IMR-90 (cell line): ENCODE results near the gene SBF2. TPM values are rescaled to one million over a fixed set of nuclear protein-coding genes. Genes with fewer than 3 reads are reported as not detected.

Source experiments
- ATAC-seq: fragments of 200-7000 bp; cut with Tn5 transposase; 2 replicates; pipeline ENCODE4 v1.9.1; 2020; ENCODE audit warnings: low read depth, mild to moderate bottlenecking, moderate library complexity
- BruUV-seq: library from RNA; stranded (reverse); fragments of 400-500 nt; replicated peaks from 2 replicates; lab custom pipeline; 2021; lab: Mats Ljungman, UMichigan
- CTCF ChIA-PET: fragments of 300-600 bp; formaldehyde crosslinking; extraction: SDS; loops from one replicate; lab custom pipeline; 2021; ENCODE audit warnings: antibody characterized with exemption; lab: Yijun Ruan, JAX
- POLR2A ChIA-PET: fragments of 300-600 bp; sonication (Branson Sonifier 250); formaldehyde crosslinking; loops from one replicate; lab custom pipeline; 2022; ENCODE audit warnings: antibody characterized with exemption; ENCODE audit not compliant: unreplicated experiment; lab: Charles Lee
- DNase-seq: peaks from one replicate; pipeline ENCODE4 v3.0.0; 2013
- H2AFZ ChIP-seq: replicated peaks from 2 replicates; pipeline ENCODE3; 2013; ENCODE audit warnings: low read length, mild to moderate bottlenecking; ENCODE audit not compliant: poor library complexity
- H2AK5ac ChIP-seq: 2 replicates; pipeline ENCODE4 v1.6.1; 2013; ENCODE audit warnings: low read depth, low read length, inconsistent platforms
- H2AK9ac ChIP-seq: replicated peaks from 2 replicates; pipeline ENCODE3; 2013; ENCODE audit warnings: mild to moderate bottlenecking, low read depth, low read length, moderate library complexity; ENCODE audit not compliant: poor library complexity
- H2BK120ac ChIP-seq: 2 replicates; pipeline ENCODE4 v1.6.1; 2013; ENCODE audit warnings: low read depth, low read length, inconsistent platforms
- H2BK15ac ChIP-seq: 3 replicates; pipeline ENCODE4 v1.6.1; 2013; ENCODE audit warnings: low read depth, low read length, inconsistent platforms
- H2BK20ac ChIP-seq: 2 replicates; pipeline ENCODE4 v1.6.1; 2013; ENCODE audit warnings: low read depth, mild to moderate bottlenecking, inconsistent platforms, low read length, moderate library complexity
- H2BK5ac ChIP-seq: 2 replicates; pipeline ENCODE4 v1.6.1; 2013; ENCODE audit warnings: mild to moderate bottlenecking, low read depth, low read length, inconsistent platforms; ENCODE audit not compliant: poor library complexity, severe bottlenecking
- H3K14ac ChIP-seq: replicated peaks from 2 replicates; pipeline ENCODE4 v1.6.1; 2013; ENCODE audit warnings: low read depth, low read length, inconsistent platforms
- H3K18ac ChIP-seq: 2 replicates; pipeline ENCODE4 v1.6.1; 2013; ENCODE audit warnings: low read depth, low read length, control low read depth
- H3K23ac ChIP-seq: 2 replicates; pipeline ENCODE4 v1.6.1; 2013; ENCODE audit warnings: low read depth, low read length, inconsistent platforms
- H3K27ac ChIP-seq: 2 replicates; pipeline ENCODE4 v1.5.1; 2013; ENCODE audit warnings: mild to moderate bottlenecking, control low read depth, low read length; ENCODE audit not compliant: insufficient read depth
- H3K27me3 ChIP-seq: 2 replicates; pipeline ENCODE4 v1.6.1; 2013; ENCODE audit warnings: low read length; ENCODE audit not compliant: control insufficient read depth, insufficient read depth
- H3K36me3 ChIP-seq: 2 replicates; pipeline ENCODE4 v1.6.1; 2013; ENCODE audit warnings: low read length, mixed read lengths; ENCODE audit not compliant: control insufficient read depth, insufficient read depth
- H3K4ac ChIP-seq: 2 replicates; pipeline ENCODE4 v1.6.1; 2013; ENCODE audit warnings: low read depth, low read length, inconsistent platforms
- H3K4me1 ChIP-seq: 2 replicates; pipeline ENCODE4 v1.6.1; 2013; ENCODE audit warnings: low read length, mixed read lengths; ENCODE audit not compliant: control insufficient read depth, insufficient read depth
- H3K4me2 ChIP-seq: 2 replicates; pipeline ENCODE4 v1.6.1; 2013; ENCODE audit warnings: low read depth, mild to moderate bottlenecking, control low read depth, low read length, moderate library complexity
- H3K4me3 ChIP-seq: 2 replicates; pipeline ENCODE4 v1.5.1; 2013; ENCODE audit warnings: low read depth, mild to moderate bottlenecking, control low read depth, low read length, moderate library complexity; ENCODE audit not compliant: insufficient read depth
- H3K56ac ChIP-seq: 2 replicates; pipeline ENCODE4 v1.6.1; 2013; ENCODE audit warnings: low read length, inconsistent platforms; ENCODE audit not compliant: insufficient read depth; ENCODE audit errors: extremely low read depth
- H3K79me1 ChIP-seq, 2 experiments: 2 replicates each; pipeline ENCODE4 v1.6.1; 2013; ENCODE audit warnings: low read length in 2 of 2, inconsistent platforms in 1 of 2, low read depth in 1 of 2
- H3K9ac ChIP-seq: 2 replicates; pipeline ENCODE4 v1.6.1; 2013; ENCODE audit warnings: low read depth, low read length, control low read depth
- H3K9me1 ChIP-seq: 2 replicates; pipeline ENCODE4 v1.6.1; 2013; ENCODE audit warnings: low read length, inconsistent platforms; ENCODE audit not compliant: insufficient read depth
- H3K9me3 ChIP-seq: 2 replicates; pipeline ENCODE4 v1.6.1; 2013; ENCODE audit warnings: low read length; ENCODE audit not compliant: control insufficient read depth, insufficient read depth
- H4K20me1 ChIP-seq: 2 replicates; pipeline ENCODE4 v1.6.1; 2013; ENCODE audit warnings: low read length, inconsistent platforms; ENCODE audit not compliant: insufficient read depth
- H4K5ac ChIP-seq: 2 replicates; pipeline ENCODE4 v1.6.1; 2013; ENCODE audit warnings: mild to moderate bottlenecking, low read depth, low read length, control low read depth
- H4K8ac ChIP-seq, 2 experiments: 2 replicates each; pipeline ENCODE4 v1.6.1; 2013; ENCODE audit warnings: low read depth in 2 of 2, low read length in 2 of 2, control low read depth in 1 of 2, inconsistent platforms in 1 of 2
- H4K91ac ChIP-seq: 2 replicates; pipeline ENCODE4 v1.6.1; 2013; ENCODE audit warnings: low read depth, low read length, inconsistent platforms; ENCODE audit not compliant: insufficient read depth
- CHD1 ChIP-seq: IDR thresholded peaks from 2 replicates; pipeline ENCODE4 v1.6.1; 2012; ENCODE audit warnings: low read depth, low read length, improper control_type of control experiment
- ELK1 ChIP-seq: fragments of 150-350 bp; IDR thresholded peaks from 2 replicates; pipeline ENCODE4 v1.6.1; 2016; ENCODE audit warnings: low read depth, mild to moderate bottlenecking, low read length, moderate library complexity, borderline replicate concordance
- FOS ChIP-seq: fragments of 150-350 bp; IDR thresholded peaks from 2 replicates; pipeline ENCODE4 v1.6.1; 2016; ENCODE audit warnings: low read depth, low read length
- MAFK ChIP-seq: IDR thresholded peaks from 2 replicates; pipeline ENCODE4 v1.6.1; 2012; ENCODE audit warnings: low read depth, low read length, improper control_type of control experiment
- MXI1 ChIP-seq: IDR thresholded peaks from 2 replicates; pipeline ENCODE4 v1.6.1; 2012; ENCODE audit warnings: low read depth, mild to moderate bottlenecking, low read length, moderate library complexity, borderline replicate concordance
- POLR2A ChIP-seq: IDR thresholded peaks from 2 replicates; pipeline ENCODE4 v1.6.1; 2012; ENCODE audit warnings: mild to moderate bottlenecking, low read depth, low read length
- RAD21 ChIP-seq: IDR thresholded peaks from 2 replicates; pipeline ENCODE4 v1.6.1; 2012; ENCODE audit warnings: low read length, improper control_type of control experiment
- RCOR1 ChIP-seq: IDR thresholded peaks from 2 replicates; pipeline ENCODE4 v1.6.1; 2012; ENCODE audit warnings: mild to moderate bottlenecking, low read length, improper control_type of control experiment; ENCODE audit not compliant: insufficient replicate concordance
- SMC3 ChIP-seq: fragments of 150-350 bp; IDR thresholded peaks from 2 replicates; pipeline ENCODE4 v1.6.1; 2016; ENCODE audit warnings: low read depth, mild to moderate bottlenecking, antibody characterized with exemption, low read length, moderate library complexity
- WGBS, 2 experiments: methylation state at CpG; one replicate each; pipeline versions ENCODE4 v1.1.5 to v1.1.7; 2013; ENCODE audit warnings: missing lambda C conversion rate in 2 of 2; ENCODE audit not compliant: insufficient read length in 1 of 2; ENCODE audit errors: extremely low coverage in 2 of 2; 5-methylcytosine and 5-hydroxymethylcytosine counted together
- dilution Hi-C: fragments of 300-500 bp; cut with HindIII; formaldehyde crosslinking; loops from one replicate; pipeline ENCODE4 v1.14.3; 2018; ENCODE audit warnings: low sequenced_read_pairs; ENCODE audit not compliant: unreplicated experiment
- in situ Hi-C: fragments of 300-500 bp; cut with MboI; formaldehyde crosslinking; loops from 3 replicates; pipeline ENCODE4 v1.14.3; 2019; ENCODE audit warnings: low sequenced_read_pairs, inconsistent platforms, mixed read lengths
- intact Hi-C: fragments of 100-400 bp; cut with micrococcal nuclease; formaldehyde crosslinking; loops from 2 replicates; pipeline ENCODE4 v1.10.0; 2022
- polyA plus RNA-seq, 3 experiments: library from polyadenylated mRNA; depleted of rRNA; stranded (reverse); fragments of >200 nt; gene quantifications; 2 replicates each; pipeline ENCODE4 v1.2.3, GENCODE V29; 2012; ENCODE audit warnings: low replicate concordance in 1 of 3
- total RNA-seq: library from RNA; depleted of rRNA; stranded (reverse); fragments of >200 nt; gene quantifications from 2 replicates; pipeline ENCODE4 v1.2.3, GENCODE V29; 2012

Gene SBF2
- total and polyA plus RNA-seq, 2 of the 4 experiments (the other 2 are of a cell fraction), result 23.8 to 51.8 TPM

- no peaks in the 10 kb centered on the region for H3K9me3 ChIP-seq
- H2AK9ac ChIP-seq, result no peak overlapping the region
- peak overlapping the region; percentile 82; the same call in 1 of the 2 replicates for H3K18ac ChIP-seq
- H3K4me1 ChIP-seq, result peaks cover 12% of the 10 kb centered on the region; the same call in 1 of the 2 replicates
- in situ Hi-C loops, result no loop called here
- no CpG with 5 or more reads among the region's 5 CpGs for WGBS, 2 experiments
- no peak overlapping the region for H3K4me3 ChIP-seq
- H4K91ac ChIP-seq, result peak overlapping the region; percentile 78; the same call in 1 of the 2 replicates
- BruUV-seq, result no TSS peak
- H4K5ac ChIP-seq, result peak overlapping the region; percentile 50; the same call in 1 of the 2 replicates
- peak overlapping the region; percentile 56 for H2BK120ac ChIP-seq
- peak overlapping the region; percentile 52; the same call in 1 of the 2 replicates for H3K4ac ChIP-seq
- no peaks in the 10 kb centered on the region for H4K20me1 ChIP-seq
- peak overlapping the region; percentile 28 to 93; a peak in 2 of 4 replicates for H4K8ac ChIP-seq
- H3K36me3 ChIP-seq, result no peaks in the 10 kb centered on the region
- ATAC-seq (no peak), DNase-seq (no peak)
- H3K27me3 ChIP-seq, result no peaks in the 10 kb centered on the region
- peak overlapping the region; percentile 32 for H3K27ac ChIP-seq
- peak overlapping the region; percentile 25; the same call in 1 of the 2 replicates for H3K4me2 ChIP-seq
- TF ChIP-seq RCOR1 (no peak), CHD1 (no peak), MAFK (no peak), RAD21 (no peak), SMC3 (no peak), ELK1 (no peak), MXI1 (no peak), FOS (no peak), POLR2A (no peak)
- ChIA-PET CTCF (interaction anchor here (0.7 kb wide), 1 partner anchor 136 kb away, joined by 3 read pairs; no protein-coding TSS in a partner anchor), POLR2A (no interaction called here)
- peak overlapping the region; percentile 74 for H2AK5ac ChIP-seq
- intact Hi-C loops, result no loop called here
- dilution Hi-C loops, result no loop called here
- H2AFZ ChIP-seq, result no peak overlapping the region
- H2BK20ac ChIP-seq, result peak overlapping the region; percentile 77
- H3K23ac ChIP-seq, result peak overlapping the region; percentile 66
- peaks cover 7% of the 10 kb centered on the region; the same call in 1 of the 2 replicates for H3K9me1 ChIP-seq
- peaks cover 0 to 3% of the 10 kb centered on the region in 2 experiments; a peak in 2 of 4 replicates for H3K79me1 ChIP-seq
- peak overlapping the region; percentile 99 for H2BK5ac ChIP-seq
- no peak overlapping the region for H3K9ac ChIP-seq
- H2BK15ac ChIP-seq, result peak overlapping the region; percentile 81; the same call in 1 of the 3 replicates
- H3K14ac ChIP-seq, result peak overlapping the region; percentile 76
- peak overlapping the region; percentile 35; the same call in 1 of the 2 replicates for H3K56ac ChIP-seq
Measured at GRCh38 chr11:9823887-9824385, 470.1 kb downstream of the SBF2 start.
